Activated CD4-positive, alpha-beta memory T cell treated with anti-CD3 and anti-CD28 coated beads, Interleukin-2, amount 10 ng/mL, durations not matched to agents 7 days and 5 days (primary cell): ENCODE results near the gene IL4I1. TPM values are rescaled to one million over a fixed set of nuclear protein-coding genes. Genes with fewer than 3 reads are reported as not detected.
A peak's percentile ranks its signal among the peaks of the same experiment; 100 is the strongest.

Source experiments
- CTCF ChIA-PET: fragments of 350-600 bp; sonication (Branson Sonifier 250); formaldehyde crosslinking; loops from one replicate; lab custom pipeline; 2021; ENCODE audit warnings: antibody characterized with exemption, inconsistent platforms; lab: Charles Lee
- POLR2A ChIA-PET: fragments of 350-600 bp; sonication (Branson Sonifier 250); formaldehyde crosslinking; loops from one replicate; lab custom pipeline; 2021; ENCODE audit warnings: antibody characterized with exemption; lab: Charles Lee
- DNase-seq: peaks from one replicate; pipeline ENCODE4 v3.0.0-alpha.2; 2020
- H3K27ac Mint-ChIP-seq: one replicate; pipeline ENCODE4 v1.8.0; 2021; ENCODE audit warnings: mild to moderate bottlenecking, mixed read lengths
- H3K27me3 Mint-ChIP-seq: one replicate; pipeline ENCODE4 v1.8.0; 2021; ENCODE audit warnings: mixed read lengths
- H3K36me3 Mint-ChIP-seq: one replicate; pipeline ENCODE4 v1.8.0; 2021; ENCODE audit warnings: low read depth, mixed read lengths
- H3K4me1 Mint-ChIP-seq: one replicate; pipeline ENCODE4 v1.8.0; 2021; ENCODE audit warnings: mixed read lengths
- H3K4me3 Mint-ChIP-seq: one replicate; pipeline ENCODE4 v1.8.0; 2021; ENCODE audit warnings: mild to moderate bottlenecking, mixed read lengths
- H3K9me3 Mint-ChIP-seq: one replicate; pipeline ENCODE4 v1.8.0; 2021; ENCODE audit warnings: mixed read lengths
- total RNA-seq, 2 experiments: library from RNA; stranded (reverse); gene quantifications; one replicate each; pipeline ENCODE4 v1.2.3, GENCODE V29; 2021

The IL4I1 gene
- total RNA-seq, 2 experiments from 2014 or later = 25.7 to 26.4 TPM

- H3K27ac Mint-ChIP-seq = no peak overlapping the region
- peaks cover 70% of the 10 kb centered on the region for H3K36me3 Mint-ChIP-seq
- peaks cover 57% of the 10 kb centered on the region for H3K4me1 Mint-ChIP-seq
- ChIA-PET POLR2A (interaction anchor here (4.1 kb wide), 1 partner anchor 7 kb away, joined by 27 read pairs; the partner anchor contains the start of genes ATF5 and NUP62), CTCF (no interaction called here)
- no peak for DNase-seq
- H3K9me3 Mint-ChIP-seq = no peaks in the 10 kb centered on the region
- no peak overlapping the region for H3K4me3 Mint-ChIP-seq
- H3K27me3 Mint-ChIP-seq = no peaks in the 10 kb centered on the region
Observed at GRCh38 chr19:49921871-49922795, 25.4 kb upstream of the IL4I1 start.

- DNase-seq = no peak
- ChIA-PET POLR2A (interaction anchor here (1.0 to 4.1 kb wide), 2 partner anchors 8 to 21 kb away, joined by 3 to 27 read pairs; partner anchors contain the start of genes ATF5 and NUP62), CTCF (interaction anchor here (0.5 kb wide), 1 partner anchor 21 kb away, joined by 3 read pairs; no protein-coding TSS in a partner anchor)
- H3K9me3 Mint-ChIP-seq = no peaks in the 10 kb centered on the region
- peaks cover 51% of the 10 kb centered on the region for H3K4me1 Mint-ChIP-seq
- peaks cover 71% of the 10 kb centered on the region for H3K36me3 Mint-ChIP-seq
- H3K27me3 Mint-ChIP-seq = no peaks in the 10 kb centered on the region
- peak overlapping the region; percentile 52 for H3K27ac Mint-ChIP-seq
- H3K4me3 Mint-ChIP-seq = no peak overlapping the region
Observed at GRCh38 chr19:49920624-49921363, 24.1 kb upstream of the IL4I1 start.

- ChIA-PET CTCF (interaction anchor here (0.6 kb wide), 1 partner anchor 12 kb away, joined by 3 read pairs; no protein-coding TSS in a partner anchor), POLR2A (interaction anchor here (4.1 kb wide), 1 partner anchor 11 kb away, joined by 27 read pairs; the partner anchor contains the start of genes ATF5 and NUP62)
- no peaks in the 10 kb centered on the region for H3K9me3 Mint-ChIP-seq
- DNase-seq = no peak
- no peaks in the 10 kb centered on the region for H3K27me3 Mint-ChIP-seq
- H3K4me1 Mint-ChIP-seq = peaks cover 49% of the 10 kb centered on the region
- H3K4me3 Mint-ChIP-seq = no peak overlapping the region
- peaks cover 77% of the 10 kb centered on the region for H3K36me3 Mint-ChIP-seq
- H3K27ac Mint-ChIP-seq = no peak overlapping the region
Observed at GRCh38 chr19:49918089-49918488, 21.4 kb upstream of the IL4I1 start.

- DNase-seq = no peak
- Mint-ChIP-seq H3K4me1 (peaks cover 50% of the 10 kb centered on the region), H3K27me3 (no peaks in the 10 kb centered on the region), H3K36me3 (peaks cover 76% of the 10 kb centered on the region), H3K27ac (no peak overlapping the region), H3K9me3 (no peaks in the 10 kb centered on the region), H3K4me3 (no peak overlapping the region)
- ChIA-PET POLR2A (interaction anchor here (1.5 kb wide), 1 partner anchor 24 kb away, joined by 3 read pairs; no protein-coding TSS in a partner anchor), CTCF (no interaction called here)
Observed at GRCh38 chr19:49916839-49917733, 20.4 kb upstream of the IL4I1 start.

GRCh38 chr19:49915271-49915670, 18.6 kb upstream of the IL4I1 start:
- peaks cover 46% of the 10 kb centered on the region for H3K4me1 Mint-ChIP-seq
- ChIA-PET CTCF (no interaction called here), POLR2A (no interaction called here)
- H3K36me3 Mint-ChIP-seq = peaks cover 70% of the 10 kb centered on the region
- H3K27me3 Mint-ChIP-seq = no peaks in the 10 kb centered on the region
- no peak overlapping the region for H3K27ac Mint-ChIP-seq
- no peaks in the 10 kb centered on the region for H3K9me3 Mint-ChIP-seq
- DNase-seq = no peak
- H3K4me3 Mint-ChIP-seq = no peak overlapping the region

GRCh38 chr19:49913720-49914119, 17.0 kb upstream of the IL4I1 start:
- Mint-ChIP-seq H3K27me3 (no peaks in the 10 kb centered on the region), H3K4me1 (peaks cover 43% of the 10 kb centered on the region)
- POLR2A ChIA-PET = interaction anchor here (0.6 to 1.3 kb wide), 3 partner anchors 14 to 420 kb away, joined by 3 to 4 read pairs (median 3); partner anchors contain the start of gene IL4I1

GRCh38 chr19:49912965-49913685, 16.4 kb upstream of the IL4I1 start:
- Mint-ChIP-seq H3K36me3 (peaks cover 78% of the 10 kb centered on the region), H3K4me1 (peaks cover 43% of the 10 kb centered on the region), H3K27ac (peak overlapping the region; percentile 9), H3K9me3 (no peaks in the 10 kb centered on the region), H3K4me3 (no peak overlapping the region), H3K27me3 (no peaks in the 10 kb centered on the region)
- ChIA-PET POLR2A (interaction anchor here (0.8 to 2.7 kb wide), 3 partner anchors 15 to 16 kb away, joined by 3 to 23 read pairs (median 4); partner anchors contain the start of genes ATF5, IL4I1 and NUP62), CTCF (interaction anchor here (1.6 kb wide), 1 partner anchor 223 kb away, joined by 3 read pairs; no protein-coding TSS in a partner anchor)
- DNase-seq = no peak

More at GRCh38 chr19:49913720-49914119, 17.0 kb upstream of the IL4I1 start:
- CTCF ChIA-PET = interaction anchor here (1.1 kb wide), 1 partner anchor 14 kb away, joined by 3 read pairs; no protein-coding TSS in a partner anchor
- no peak for DNase-seq
- Mint-ChIP-seq H3K36me3 (peaks cover 77% of the 10 kb centered on the region), H3K27ac (no peak overlapping the region), H3K9me3 (no peaks in the 10 kb centered on the region), H3K4me3 (no peak overlapping the region)

GRCh38 chr19:49911381-49912145, 14.9 kb upstream of the IL4I1 start:
- H3K27me3 Mint-ChIP-seq = no peaks in the 10 kb centered on the region
- peaks cover 79% of the 10 kb centered on the region for H3K36me3 Mint-ChIP-seq
- no peak for DNase-seq
- H3K9me3 Mint-ChIP-seq = no peaks in the 10 kb centered on the region
- ChIA-PET POLR2A (interaction anchor here (0.9 to 2.7 kb wide), 6 partner anchors 8 to 58 kb away, joined by 3 to 23 read pairs (median 4); partner anchors contain the start of genes ATF5 and NUP62), CTCF (interaction anchor here (0.6 to 1.6 kb wide), 4 partner anchors 21 to 224 kb away, joined by 3 read pairs; partner anchors contain the start of gene VRK3)
- H3K27ac Mint-ChIP-seq = peak overlapping the region; percentile 71
- H3K4me1 Mint-ChIP-seq = peaks cover 46% of the 10 kb centered on the region
- H3K4me3 Mint-ChIP-seq = no peak overlapping the region

GRCh38 chr19:49910179-49910578, 13.5 kb upstream of the IL4I1 start:
- ChIA-PET POLR2A (interaction anchor here (1.3 kb wide), 1 partner anchor 18 kb away, joined by 4 read pairs; the partner anchor contains the start of gene ATF5), CTCF (no interaction called here)
- DNase-seq = no peak
- Mint-ChIP-seq H3K27ac (no peak overlapping the region), H3K4me1 (peaks cover 52% of the 10 kb centered on the region), H3K36me3 (peaks cover 77% of the 10 kb centered on the region), H3K9me3 (no peaks in the 10 kb centered on the region), H3K27me3 (no peaks in the 10 kb centered on the region), H3K4me3 (no peak overlapping the region)

GRCh38 chr19:49908480-49909420, 12.1 kb upstream of the IL4I1 start:
- peaks cover 65% of the 10 kb centered on the region for H3K36me3 Mint-ChIP-seq
- H3K27me3 Mint-ChIP-seq = no peaks in the 10 kb centered on the region
- ChIA-PET POLR2A (interaction anchor here (0.7 to 1.4 kb wide), 4 partner anchors 11 to 96 kb away, joined by 3 to 4 read pairs (median 4); partner anchors contain the start of genes ATF5 and FUZ), CTCF (no interaction called here)
- peaks cover 51% of the 10 kb centered on the region for H3K4me1 Mint-ChIP-seq
- H3K27ac Mint-ChIP-seq = no peak overlapping the region
- H3K4me3 Mint-ChIP-seq = no peak overlapping the region
- no peak for DNase-seq
- no peaks in the 10 kb centered on the region for H3K9me3 Mint-ChIP-seq
